ENCODE data around the gene DCST2.
A peak's percentile ranks its signal among the peaks of the same experiment; 100 is the strongest.

The DCST2 gene

DNA sequence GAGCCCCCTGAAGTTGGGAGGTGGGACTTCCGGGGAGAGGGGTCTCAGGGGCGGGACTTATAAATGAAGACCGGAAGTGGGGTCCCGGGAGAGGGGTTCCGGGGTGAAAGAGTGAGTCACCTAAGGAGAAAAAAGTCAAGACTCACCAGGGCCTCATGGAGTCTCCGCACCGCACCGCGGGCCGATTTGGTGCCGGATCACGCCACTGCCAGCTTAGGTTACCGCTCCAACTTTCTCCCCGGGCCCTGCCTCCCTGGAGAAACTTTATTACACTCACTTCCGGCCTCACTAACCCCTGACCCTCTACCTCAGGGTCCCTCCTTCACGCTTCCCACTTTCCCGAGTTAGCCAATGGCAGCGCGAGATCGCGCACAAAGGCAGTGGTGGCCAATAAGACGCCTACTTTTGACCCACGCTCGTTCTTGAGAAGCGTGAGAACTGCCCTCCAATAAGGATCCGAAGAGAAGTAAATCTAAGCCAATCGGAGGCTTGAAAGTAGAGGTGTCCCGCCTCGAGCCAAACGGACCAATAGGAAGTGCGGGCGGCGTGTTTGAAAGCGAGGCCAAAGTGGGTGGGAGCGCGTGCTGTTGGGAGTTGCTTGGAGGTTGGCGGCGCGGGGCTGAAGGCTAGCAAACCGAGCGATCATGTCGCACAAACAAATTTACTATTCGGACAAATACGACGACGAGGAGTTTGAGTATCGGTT, 59.3 kb downstream of the DCST2 start, which contains the start of gene CKS1B:
CKS1B (plus strand) TSS at position 580 of the 706 bp plus-strand sequence; CDS start at position 645, 65 bp downstream.
- Histone ChIP-seq H3K9me3 (ENCODE audit: control insufficient read depth, low read length) (no peaks in the 10 kb centered on the region), H2AFZ (peak within 1 kb of the TSS; percentile 61), H3K4me1 (peaks cover 7% of the 10 kb centered on the region), H3K27ac (peak within 1 kb of the TSS; percentile 98), H3K79me2 (peaks cover 2% of the 10 kb centered on the region), H3K4me2 (ENCODE audit: low read length) (peak within 1 kb of the TSS; percentile 91), H3K27me3 (ENCODE audit: control insufficient read depth, insufficient read depth, low read length) (no peaks in the 10 kb centered on the region), H3K36me3 (ENCODE audit: control insufficient read depth, insufficient read depth, low read length) (no peaks in the 10 kb centered on the region), H3K9ac (peak within 1 kb of the TSS; percentile 77), H3K4me3 (ENCODE audit: low read depth, low read length) (peak within 1 kb of the TSS; percentile 94)
- no peak for TF ChIP-seq CTCF (IDR thresholded peaks at IDR 0.05)

DNA sequence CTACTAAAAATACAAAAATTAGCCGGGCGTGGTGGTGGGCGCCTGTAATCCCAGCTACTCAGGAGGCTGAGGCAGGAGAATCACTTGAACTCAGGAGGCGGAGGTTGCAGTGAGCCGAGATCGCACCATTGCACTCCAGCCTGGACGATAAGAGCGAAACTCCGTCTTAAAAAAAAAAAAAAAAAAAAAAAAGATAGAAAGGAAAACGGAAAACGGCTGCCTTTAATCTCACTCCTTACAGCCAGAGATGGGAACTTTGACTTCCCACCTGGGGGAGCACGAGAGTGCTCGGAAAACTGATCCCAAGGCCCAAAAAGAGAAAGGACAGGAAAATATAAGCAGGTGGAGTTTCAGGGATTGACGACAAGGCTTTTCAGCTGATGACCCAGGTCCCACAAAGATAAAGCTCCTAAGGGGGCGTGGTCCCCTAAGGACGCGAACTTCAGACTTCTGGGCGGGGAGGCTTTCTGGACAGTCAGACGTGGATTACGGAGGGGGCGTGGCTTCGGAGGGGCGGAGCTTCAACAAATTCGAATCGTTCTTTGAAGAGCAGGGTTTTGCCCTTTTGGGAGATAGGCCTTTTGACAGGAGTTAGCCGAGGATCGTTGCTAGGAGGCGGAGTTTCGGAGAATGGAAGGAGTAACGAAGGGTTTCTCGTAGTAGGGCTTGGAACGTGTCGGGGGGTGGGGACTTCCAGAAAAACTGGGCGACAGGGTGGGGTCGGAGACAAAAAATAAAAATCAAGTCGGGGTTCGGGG, 60.1 kb downstream of the DCST2 start:
- H3K9me3 ChIP-seq (ENCODE audit: control insufficient read depth, low read length), result no peaks in the 10 kb centered on the region
- H3K79me2 ChIP-seq, result peaks cover 2% of the 10 kb centered on the region
- H3K27me3 ChIP-seq (ENCODE audit: control insufficient read depth, insufficient read depth, low read length), result no peaks in the 10 kb centered on the region
- peak overlapping the region; percentile 98 for H3K27ac ChIP-seq
- H3K4me2 ChIP-seq (ENCODE audit: low read length), result peak overlapping the region; percentile 91
- peak overlapping the region; percentile 94 for H3K4me3 ChIP-seq (ENCODE audit: low read depth, low read length)
- peak overlapping the region; percentile 61 for H2AFZ ChIP-seq
- H3K4me1 ChIP-seq, result peaks cover 7% of the 10 kb centered on the region
- TF ChIP-seq CTCF (IDR thresholded peaks at IDR 0.05), result no peak
- H3K36me3 ChIP-seq (ENCODE audit: control insufficient read depth, insufficient read depth, low read length), result no peaks in the 10 kb centered on the region
- peak overlapping the region; percentile 77 for H3K9ac ChIP-seq

- Histone ChIP-seq H3K4me3 (ENCODE audit: low read depth, low read length) (peak overlapping the region; percentile 94), H3K27me3 (ENCODE audit: control insufficient read depth, insufficient read depth, low read length) (no peaks in the 10 kb centered on the region)
These were observed 60.9 kb downstream of the DCST2 start for GRCh38 chr1:154972517-154973343.

GRCh38 chr1:154972213-154972516, 61.4 kb downstream of the DCST2 start:
- H3K27me3 ChIP-seq (ENCODE audit: control insufficient read depth, insufficient read depth, low read length), result no peaks in the 10 kb centered on the region

More at GRCh38 chr1:154972517-154973343, 60.9 kb downstream of the DCST2 start:
- H2AFZ ChIP-seq, result no peak overlapping the region
- H3K4me1 ChIP-seq, result peaks cover 7% of the 10 kb centered on the region
- peak overlapping the region; percentile 91 for H3K4me2 ChIP-seq (ENCODE audit: low read length)
- no peak overlapping the region for H3K9ac ChIP-seq
- H3K9me3 ChIP-seq (ENCODE audit: control insufficient read depth, low read length), result no peaks in the 10 kb centered on the region
- TF ChIP-seq CTCF (IDR thresholded peaks at IDR 0.05), result no peak
- no peaks in the 10 kb centered on the region for H3K36me3 ChIP-seq (ENCODE audit: control insufficient read depth, insufficient read depth, low read length)
- peaks cover 2% of the 10 kb centered on the region for H3K79me2 ChIP-seq
- peak overlapping the region; percentile 98 for H3K27ac ChIP-seq

More at GRCh38 chr1:154972213-154972516, 61.4 kb downstream of the DCST2 start:
- Histone ChIP-seq H3K27ac (peak overlapping the region; percentile 98), H3K4me1 (peaks cover 7% of the 10 kb centered on the region), H3K4me2 (ENCODE audit: low read length) (peak overlapping the region; percentile 91), H3K9me3 (ENCODE audit: control insufficient read depth, low read length) (no peaks in the 10 kb centered on the region), H3K79me2 (no peaks in the 10 kb centered on the region), H2AFZ (no peak overlapping the region), H3K36me3 (ENCODE audit: control insufficient read depth, insufficient read depth, low read length) (no peaks in the 10 kb centered on the region), H3K9ac (no peak overlapping the region), H3K4me3 (ENCODE audit: low read depth, low read length) (peak overlapping the region; percentile 94)
- no peak for TF ChIP-seq CTCF (IDR thresholded peaks at IDR 0.05)

Data from parathyroid adenoma (tissue), 2 donors.